GM19240 (cell line): ENCODE results near the gene HGD.

ENCODE experiments used
- DNase-seq: peaks from one replicate; pipeline ENCODE4 v3.0.0; 2011; ENCODE audit warnings: low spot score; ENCODE audit not compliant: insufficient read length

Gene HGD

DNA sequence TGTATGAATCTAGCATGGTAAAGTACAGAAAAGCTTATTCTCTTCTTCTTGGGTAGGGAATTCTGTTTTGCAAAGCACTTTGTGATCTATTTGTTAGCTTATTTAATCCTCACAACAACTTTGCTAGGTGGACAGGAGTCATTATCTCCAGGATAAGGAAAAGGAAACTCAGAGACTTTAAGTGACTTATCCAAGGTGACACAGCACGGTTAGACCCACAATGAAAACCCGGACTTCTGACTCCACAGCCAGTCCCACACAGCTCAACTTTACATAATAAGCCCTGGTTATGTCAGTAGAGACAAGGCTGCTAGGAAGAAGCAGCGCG is 86.3 kb downstream of the HGD start:
- DNase-seq, result no peak

DNA sequence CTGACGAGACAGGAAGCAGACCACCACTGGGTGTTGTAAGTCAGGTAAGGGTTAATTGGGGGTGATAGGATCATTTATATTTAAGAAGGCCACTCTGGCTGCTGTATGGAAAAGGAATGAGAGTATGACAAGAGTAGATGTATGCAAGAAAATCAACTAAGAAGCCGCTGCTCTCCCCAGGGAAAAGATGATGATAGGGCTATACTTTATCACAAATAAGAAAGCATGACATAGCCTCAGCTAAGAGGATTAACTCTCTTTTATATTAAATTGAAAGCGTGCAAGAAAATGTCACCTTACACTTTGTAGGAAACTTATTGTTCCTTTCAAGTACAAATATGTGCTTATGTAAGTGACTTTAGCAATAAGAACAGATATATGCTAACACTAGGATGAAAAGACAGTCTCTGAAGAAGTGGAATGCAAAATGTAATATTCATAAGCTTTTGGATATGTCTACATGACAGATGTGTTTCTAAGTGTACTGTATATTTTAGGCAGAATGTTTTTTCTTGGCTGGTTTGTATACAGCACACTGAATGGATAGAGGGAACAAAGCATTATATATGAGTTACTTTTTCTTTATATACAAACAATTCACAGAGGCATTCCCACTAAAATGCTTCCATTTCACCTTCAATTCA is 94.6 kb downstream of the HGD start:
- DNase-seq, result no peak
